Measurements from ENCODE around the gene TLCD3B.

The TLCD3B gene

GRCh38 chr16:30030841-30031413 lies at the start of gene TLCD3B:
TLCD3B (minus strand) TSS chr16:30031271; CDS start chr16:30030527, 744 bp downstream.
- TF ChIP-seq USF1 (IDR thresholded peaks at IDR 0.05): no peak

GRCh38 chr16:30079480-30079879 lies 48.4 kb upstream of the TLCD3B start:
- TF ChIP-seq TEAD4 (IDR thresholded peaks at IDR 0.05): no peak
- TF ChIP-seq YY1 (IDR thresholded peaks at IDR 0.05; ENCODE audit: low read depth): no peak
- no peak for TF ChIP-seq REST (IDR thresholded peaks at IDR 0.05; ENCODE audit: low read depth)
- TF ChIP-seq FOXM1 (IDR thresholded peaks at IDR 0.05; ENCODE audit: borderline replicate concordance, low read depth): no peak
- TF ChIP-seq, protein P1, sequence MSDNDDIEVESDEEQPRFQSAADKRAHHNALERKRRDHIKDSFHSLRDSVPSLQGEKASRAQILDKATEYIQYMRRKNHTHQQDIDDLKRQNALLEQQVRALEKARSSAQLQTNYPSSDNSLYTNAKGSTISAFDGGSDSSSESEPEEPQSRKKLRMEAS (IDR thresholded peaks at IDR 0.05): no peak
- no peak for TF ChIP-seq CEBPB (IDR thresholded peaks at IDR 0.05)
- no peak for TF ChIP-seq USF1 (IDR thresholded peaks at IDR 0.05)
- TF ChIP-seq EGR1 (IDR thresholded peaks at IDR 0.05): no peak
- no peak for TF ChIP-seq NFIC (IDR thresholded peaks at IDR 0.05)
- TF ChIP-seq ZBTB7A (IDR thresholded peaks at IDR 0.05; ENCODE audit: low read depth): no peak
- no peak for TF ChIP-seq EP300 (IDR thresholded peaks at IDR 0.05; ENCODE audit: borderline replicate concordance)
- TF ChIP-seq RAD21 (IDR thresholded peaks at IDR 0.05; ENCODE audit: low read depth): no peak
- no peak for TF ChIP-seq TCF12 (IDR thresholded peaks at IDR 0.05; ENCODE audit: low read depth)
- TF ChIP-seq TAF1 (IDR thresholded peaks at IDR 0.05; ENCODE audit: low read depth): no peak
- TF ChIP-seq CREB1 (IDR thresholded peaks at IDR 0.05; ENCODE audit: low read depth): no peak

DNA sequence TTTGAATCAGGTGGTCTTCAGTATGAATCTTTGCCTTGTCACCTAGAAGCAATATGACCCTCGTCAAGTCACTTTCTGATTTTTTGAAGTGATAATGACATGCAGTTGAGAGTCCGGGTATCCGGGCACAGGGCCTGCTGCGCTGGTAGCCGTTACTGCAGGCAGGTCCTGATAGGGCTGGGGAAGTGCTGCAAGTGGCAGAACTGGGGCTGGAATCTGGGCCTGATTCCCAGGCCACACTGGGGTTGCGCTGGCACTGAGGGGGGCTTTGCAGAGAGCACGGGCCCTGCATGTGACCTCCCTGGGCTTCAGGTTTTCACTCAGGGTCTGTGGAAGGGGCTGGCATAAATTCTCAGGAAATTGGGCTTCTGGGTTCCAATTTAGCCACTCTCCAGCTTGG lies 47.7 kb upstream of the TLCD3B start:
- no peak for TF ChIP-seq CEBPB (IDR thresholded peaks at IDR 0.05)
- no peak for TF ChIP-seq TCF12 (IDR thresholded peaks at IDR 0.05; ENCODE audit: low read depth)
- TF ChIP-seq TEAD4 (IDR thresholded peaks at IDR 0.05): no peak
- no peak for TF ChIP-seq ZBTB7A (IDR thresholded peaks at IDR 0.05; ENCODE audit: low read depth)
- TF ChIP-seq EP300 (IDR thresholded peaks at IDR 0.05; ENCODE audit: borderline replicate concordance): no peak
- no peak for TF ChIP-seq FOXM1 (IDR thresholded peaks at IDR 0.05; ENCODE audit: borderline replicate concordance, low read depth)
- TF ChIP-seq, protein P1 (IDR thresholded peaks at IDR 0.05): no peak
- TF ChIP-seq REST (IDR thresholded peaks at IDR 0.05; ENCODE audit: low read depth): no peak
- TF ChIP-seq CREB1 (IDR thresholded peaks at IDR 0.05; ENCODE audit: low read depth): no peak
- TF ChIP-seq USF1 (IDR thresholded peaks at IDR 0.05): no peak
- no peak for TF ChIP-seq EGR1 (IDR thresholded peaks at IDR 0.05)
- TF ChIP-seq YY1 (IDR thresholded peaks at IDR 0.05; ENCODE audit: low read depth): no peak
- TF ChIP-seq NFIC (IDR thresholded peaks at IDR 0.05): no peak
- no peak for TF ChIP-seq RAD21 (IDR thresholded peaks at IDR 0.05; ENCODE audit: low read depth)
- TF ChIP-seq TAF1 (IDR thresholded peaks at IDR 0.05; ENCODE audit: low read depth): no peak

GRCh38 chr16:30077656-30078055 lies 46.6 kb upstream of the TLCD3B start:
- TF ChIP-seq TEAD4 (IDR thresholded peaks at IDR 0.05) (no peak), USF1 (IDR thresholded peaks at IDR 0.05) (no peak), FOXM1 (IDR thresholded peaks at IDR 0.05; ENCODE audit: borderline replicate concordance, low read depth) (no peak), CREB1 (IDR thresholded peaks at IDR 0.05; ENCODE audit: low read depth) (no peak), NFIC (IDR thresholded peaks at IDR 0.05) (no peak), EP300 (IDR thresholded peaks at IDR 0.05; ENCODE audit: borderline replicate concordance) (no peak), ZBTB7A (IDR thresholded peaks at IDR 0.05; ENCODE audit: low read depth) (no peak), REST (IDR thresholded peaks at IDR 0.05; ENCODE audit: low read depth) (no peak)
